H7 (cell line): ENCODE measurements around the gene CFTR. TPM values are rescaled to one million over a fixed set of nuclear protein-coding genes. Genes with fewer than 3 reads are reported as not detected.
"Not testable (repeated sequence)": the region's sequence is repeated elsewhere in the genome, so short reads cannot be mapped to it uniquely, and the experiment has no call there.

Experiments
- DNase-seq: peaks from one replicate; pipeline ENCODE4 v3.0.0; 2012
- H3K27me3 ChIP-seq: 2 replicates; pipeline ENCODE4 v1.6.0; 2011; ENCODE audit warnings: mild to moderate bottlenecking, low read length; ENCODE audit not compliant: control insufficient read depth, insufficient read depth
- H3K36me3 ChIP-seq: replicated peaks from 2 replicates; pipeline ENCODE4 v1.5.1; 2011; ENCODE audit warnings: low read length; ENCODE audit not compliant: control insufficient read depth, insufficient read depth
- H3K4me3 ChIP-seq: 2 replicates; pipeline ENCODE4 v1.5.1; 2011; ENCODE audit warnings: low read depth, mild to moderate bottlenecking, control low read depth, low read length, moderate library complexity; ENCODE audit not compliant: insufficient read depth
- total RNA-seq: library from RNA; depleted of rRNA; stranded (reverse); fragments of >200 nt; shearing (Covaris generic); gene quantifications from 2 replicates; pipeline ENCODE4 v1.2.3, GENCODE V29; 2014; rRNA removed

Gene CFTR
- total RNA-seq, result 0.04 and 0.17 TPM in 2 replicates

DNA sequence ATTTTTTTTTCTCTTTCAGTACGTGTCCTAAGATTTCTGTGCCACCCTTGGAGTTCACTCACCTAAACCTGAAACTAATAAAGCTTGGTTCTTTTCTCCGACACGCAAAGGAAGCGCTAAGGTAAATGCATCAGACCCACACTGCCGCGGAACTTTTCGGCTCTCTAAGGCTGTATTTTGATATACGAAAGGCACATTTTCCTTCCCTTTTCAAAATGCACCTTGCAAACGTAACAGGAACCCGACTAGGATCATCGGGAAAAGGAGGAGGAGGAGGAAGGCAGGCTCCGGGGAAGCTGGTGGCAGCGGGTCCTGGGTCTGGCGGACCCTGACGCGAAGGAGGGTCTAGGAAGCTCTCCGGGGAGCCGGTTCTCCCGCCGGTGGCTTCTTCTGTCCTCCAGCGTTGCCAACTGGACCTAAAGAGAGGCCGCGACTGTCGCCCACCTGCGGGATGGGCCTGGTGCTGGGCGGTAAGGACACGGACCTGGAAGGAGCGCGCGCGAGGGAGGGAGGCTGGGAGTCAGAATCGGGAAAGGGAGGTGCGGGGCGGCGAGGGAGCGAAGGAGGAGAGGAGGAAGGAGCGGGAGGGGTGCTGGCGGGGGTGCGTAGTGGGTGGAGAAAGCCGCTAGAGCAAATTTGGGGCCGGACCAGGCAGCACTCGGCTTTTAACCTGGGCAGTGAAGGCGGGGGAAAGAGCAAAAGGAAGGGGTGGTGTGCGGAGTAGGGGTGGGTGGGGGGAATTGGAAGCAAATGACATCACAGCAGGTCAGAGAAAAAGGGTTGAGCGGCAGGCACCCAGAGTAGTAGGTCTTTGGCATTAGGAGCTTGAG lies at the start of gene CFTR:
TSS of gene CFTR (plus strand) at position 801 of the 830 bp plus-strand sequence. CDS start 70 bp downstream, outside the sequence.
- Histone ChIP-seq H3K27me3 (peaks cover 26% of the 10 kb centered on the region), H3K4me3 (peak within 1 kb of the TSS; percentile 60), H3K36me3 (no peaks in the 10 kb centered on the region)
- peak; percentile 67 for DNase-seq

- no peak for DNase-seq
- Histone ChIP-seq H3K36me3 (no peaks in the 10 kb centered on the region), H3K27me3 (no peaks in the 10 kb centered on the region), H3K4me3 (no peak overlapping the region)
Measured at GRCh38 chr7:117435475-117436043, 44.3 kb upstream of the CFTR start.

DNA sequence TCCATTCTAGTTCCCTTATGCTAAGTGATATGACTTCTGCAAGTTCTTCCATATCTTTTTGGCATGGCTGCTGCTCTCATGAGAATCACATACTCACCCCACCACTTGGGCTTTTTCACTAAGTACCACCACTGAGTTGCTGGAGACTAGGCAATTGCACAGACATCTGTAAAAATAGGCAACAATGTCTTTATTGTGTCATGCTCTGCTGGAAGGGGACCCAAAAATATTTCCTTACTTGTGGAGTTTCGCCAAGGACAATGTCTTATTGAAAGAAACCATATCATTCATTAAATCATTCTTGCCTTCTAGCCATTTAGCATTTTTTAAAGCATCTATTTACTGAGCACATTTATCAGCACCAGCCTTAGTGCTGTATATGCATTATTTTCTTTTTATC lies 35.2 kb upstream of the CFTR start:
- DNase-seq, result no peak
- Histone ChIP-seq H3K4me3 (no peak overlapping the region), H3K27me3 (no peaks in the 10 kb centered on the region)

DNA sequence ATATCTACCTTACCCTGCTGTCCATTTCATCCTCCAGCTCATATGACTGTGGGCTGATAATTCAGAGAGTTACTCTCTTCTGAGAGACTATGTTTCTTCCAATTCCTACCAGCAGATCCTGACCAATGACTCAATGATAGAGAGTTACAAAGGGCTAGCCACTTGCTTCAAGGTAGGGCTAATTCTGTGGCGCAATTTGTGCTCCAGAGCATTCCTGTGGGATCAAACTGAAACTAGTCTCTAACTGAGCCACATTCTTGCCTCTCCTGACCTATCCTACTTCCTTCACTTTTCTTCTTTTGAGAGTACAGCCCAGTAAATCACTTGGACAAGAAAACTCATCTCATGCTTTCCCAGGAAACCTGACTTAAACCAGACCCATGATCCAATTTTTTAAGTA lies 34.6 kb upstream of the CFTR start:
- Histone ChIP-seq H3K27me3 (no peaks in the 10 kb centered on the region), H3K4me3 (no peak overlapping the region), H3K36me3 (no peaks in the 10 kb centered on the region)
- DNase-seq, result no peak

More for the DNA sequence above, 35.2 kb upstream of the CFTR start:
- no peaks in the 10 kb centered on the region for H3K36me3 ChIP-seq

- Histone ChIP-seq H3K36me3 (no peaks in the 10 kb centered on the region), H3K27me3 (no peaks in the 10 kb centered on the region), H3K4me3 (no peak overlapping the region)
- DNase-seq, result no peak
Measured at GRCh38 chr7:117446220-117446815, 33.5 kb upstream of the CFTR start.

DNA sequence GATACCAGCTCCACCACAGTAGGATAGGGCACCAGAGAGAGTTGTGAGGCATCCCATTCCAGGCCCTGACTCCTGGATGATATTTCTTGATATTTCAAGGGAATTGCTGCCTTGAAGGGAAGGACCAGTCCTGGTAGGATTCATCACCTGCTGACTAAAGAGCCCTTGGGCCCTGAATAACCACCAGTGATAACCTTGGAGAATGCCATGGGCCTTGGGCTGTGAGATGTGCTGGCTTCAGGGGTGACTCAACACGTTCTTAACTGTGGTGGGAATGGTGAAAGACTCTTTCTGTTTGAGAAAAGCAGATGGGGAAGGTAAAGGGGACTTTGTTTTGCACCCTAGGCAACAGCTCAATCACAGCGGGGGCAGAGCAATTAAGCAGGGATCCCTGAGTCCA lies 31.2 kb upstream of the CFTR start:
- no peak overlapping the region for H3K4me3 ChIP-seq
- no peak for DNase-seq
- H3K36me3 ChIP-seq, result no peaks in the 10 kb centered on the region
- no peaks in the 10 kb centered on the region for H3K27me3 ChIP-seq

DNA sequence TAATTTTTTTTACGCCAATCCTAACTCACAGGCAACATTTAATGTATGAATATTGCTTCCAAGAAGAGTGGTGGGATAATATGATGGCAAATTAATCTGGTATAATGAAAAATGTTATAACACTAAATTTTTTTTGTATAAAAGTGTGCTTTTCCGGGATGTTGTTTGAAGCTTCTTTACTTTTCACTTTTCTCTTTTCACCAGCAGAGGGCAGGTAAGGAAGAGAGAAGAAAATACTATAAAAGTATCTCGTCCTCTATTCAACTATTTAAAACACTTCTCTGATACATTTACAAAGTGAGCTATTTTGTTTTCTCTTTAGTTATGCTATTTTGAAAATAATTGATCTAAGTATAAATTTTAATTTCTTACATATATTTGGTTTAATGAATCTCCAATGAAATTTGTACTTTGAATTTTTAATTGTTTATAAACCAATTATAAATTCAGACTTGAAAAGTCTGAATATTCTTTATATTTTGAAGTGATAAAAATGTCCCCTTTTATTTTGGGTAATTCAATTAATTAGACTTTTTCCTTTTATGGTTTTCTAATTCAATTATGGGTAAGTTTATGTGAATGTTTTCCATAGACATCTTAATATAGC lies 20.7 kb upstream of the CFTR start:
- H3K27me3 ChIP-seq, result no peaks in the 10 kb centered on the region
- H3K4me3 ChIP-seq, result no peak overlapping the region
- DNase-seq, result no peak
- H3K36me3 ChIP-seq, result no peaks in the 10 kb centered on the region

GRCh38 chr7:117459735-117460134 lies 20.1 kb upstream of the CFTR start:
- no peaks in the 10 kb centered on the region for H3K27me3 ChIP-seq

GRCh38 chr7:117460815-117461214 lies 19.0 kb upstream of the CFTR start:
- H3K27me3 ChIP-seq, DNase-seq, H3K4me3 ChIP-seq, H3K36me3 ChIP-seq: not testable (repeated sequence)

More at GRCh38 chr7:117459735-117460134, 20.1 kb upstream of the CFTR start:
- Histone ChIP-seq H3K4me3 (no peak overlapping the region), H3K36me3 (no peaks in the 10 kb centered on the region)
- no peak for DNase-seq

DNA sequence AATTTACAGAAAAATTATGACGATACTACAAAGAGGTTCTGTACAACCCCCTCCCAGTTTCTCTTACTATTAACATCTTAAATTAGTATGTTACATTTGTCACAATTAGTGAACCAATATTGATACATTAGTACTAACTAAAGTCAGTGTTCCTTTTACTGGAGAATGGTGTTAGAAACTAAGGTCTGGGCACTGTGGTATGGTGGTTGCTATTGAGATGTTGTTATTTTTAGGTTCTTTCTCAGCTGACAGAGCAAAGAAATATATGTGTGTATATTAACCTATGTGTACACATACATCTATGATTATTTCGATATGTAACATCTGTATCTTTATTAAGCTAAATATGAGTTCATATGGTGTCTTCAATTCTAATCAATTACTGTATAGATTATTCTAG lies 11.7 kb upstream of the CFTR start:
- Histone ChIP-seq H3K27me3 (no peaks in the 10 kb centered on the region), H3K4me3 (no peak overlapping the region), H3K36me3 (no peaks in the 10 kb centered on the region)
- DNase-seq, result no peak

GRCh38 chr7:117470777-117471176 lies 9.0 kb upstream of the CFTR start:
- Histone ChIP-seq H3K4me3 (no peak overlapping the region), H3K27me3 (no peaks in the 10 kb centered on the region), H3K36me3 (no peaks in the 10 kb centered on the region)
- no peak for DNase-seq

GRCh38 chr7:117472335-117472734 lies 7.5 kb upstream of the CFTR start:
- Histone ChIP-seq H3K4me3 (no peak overlapping the region), H3K36me3 (no peaks in the 10 kb centered on the region), H3K27me3 (no peaks in the 10 kb centered on the region)
- DNase-seq, result no peak

DNA sequence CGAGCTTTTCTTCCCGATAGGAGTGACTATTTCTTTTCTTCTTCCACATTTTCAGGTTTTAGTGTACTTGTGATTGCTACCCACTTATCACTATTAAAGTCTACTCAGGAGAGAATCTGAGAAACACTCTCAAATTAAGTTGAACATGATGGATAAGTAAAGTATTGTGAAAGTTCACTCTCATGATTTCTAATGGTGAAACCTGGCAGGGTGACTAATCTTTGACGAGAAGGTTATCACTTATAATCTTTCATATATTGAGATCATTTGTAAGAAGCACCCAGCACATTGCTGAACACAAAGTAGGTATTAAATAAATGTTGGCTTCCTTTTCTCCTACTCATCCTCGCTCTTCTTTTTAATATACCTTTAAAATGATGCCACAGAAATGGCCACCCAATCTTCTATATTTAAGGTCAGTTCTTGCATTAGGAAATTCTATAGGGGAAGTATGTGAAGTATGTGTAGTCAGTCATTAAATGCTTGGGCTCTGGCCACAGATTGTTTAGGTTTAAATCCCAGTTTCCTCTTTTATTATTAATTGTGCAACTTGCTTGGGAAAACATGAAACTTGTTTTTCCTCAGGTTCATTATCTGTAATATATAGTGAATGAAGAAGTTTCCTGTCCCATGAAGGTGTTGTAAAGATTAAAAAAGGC lies 3.1 kb upstream of the CFTR start:
- H3K27me3 ChIP-seq, result peaks cover 26% of the 10 kb centered on the region
- no peak overlapping the region for H3K4me3 ChIP-seq
- H3K36me3 ChIP-seq, result no peaks in the 10 kb centered on the region
- no peak for DNase-seq

DNA sequence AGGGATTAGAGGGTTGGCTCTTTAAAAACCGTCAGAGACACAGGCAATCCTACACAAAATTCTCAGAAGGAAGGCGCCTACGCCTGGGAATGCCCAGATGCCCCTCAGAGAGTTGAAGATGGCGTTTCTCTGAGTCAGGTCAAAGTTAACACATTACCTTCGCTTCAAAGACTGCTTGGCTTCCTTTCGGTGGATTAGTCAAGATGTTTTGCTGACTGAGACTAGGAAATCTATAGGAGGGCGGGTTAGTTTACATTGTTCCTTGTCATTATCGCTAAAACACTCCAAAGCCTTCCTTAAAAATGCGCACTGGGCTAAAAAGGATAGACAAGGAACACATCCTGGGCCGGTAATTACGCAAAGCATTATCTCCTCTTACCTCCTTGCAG lies 995 bp upstream of the CFTR start:
- Histone ChIP-seq H3K27me3 (peaks cover 26% of the 10 kb centered on the region), H3K36me3 (no peaks in the 10 kb centered on the region), H3K4me3 (peak overlapping the region; percentile 60)
- peak; percentile 31 for DNase-seq
